OCI-LY7 (cell line): ENCODE data around the gene NHS. TPM values are rescaled to one million over a fixed set of nuclear protein-coding genes. Genes with fewer than 3 reads are reported as not detected.

Experiments used
- BruUV-seq: library from RNA; stranded (reverse); fragments of 400-500 nt; replicated peaks from 2 replicates; lab custom pipeline; 2021; lab: Mats Ljungman, UMichigan
- CTCF ChIA-PET: fragments of 300-600 bp; sonication (Branson Sonifier 250); formaldehyde crosslinking; loops from one replicate; lab custom pipeline; 2022; ENCODE audit warnings: antibody characterized with exemption; ENCODE audit not compliant: unreplicated experiment; lab: Charles Lee
- POLR2A ChIA-PET: fragments of 300-600 bp; sonication (Branson Sonifier 250); formaldehyde crosslinking; loops from one replicate; lab custom pipeline; 2022; ENCODE audit warnings: antibody characterized with exemption; lab: Charles Lee
- DNase-seq: peaks from one replicate; pipeline ENCODE4 v3.0.0-alpha.2; 2015; ENCODE audit warnings: low spot score
- H2AFZ ChIP-seq: fragments of 200-600 bp; sonication (generic), shearing (Covaris generic); 2 replicates; pipeline ENCODE4 v1.6.1; 2014; ENCODE audit warnings: mild to moderate bottlenecking, antibody characterized with exemption, low read length, moderate library complexity
- H3K27ac ChIP-seq: fragments of 200-600 bp; sonication (generic); 2 replicates; pipeline ENCODE4 v1.5.1; 2014; ENCODE audit warnings: mixed run types, low read depth, mild to moderate bottlenecking, moderate library complexity, low read length, inconsistent platforms; ENCODE audit not compliant: poor library complexity, severe bottlenecking
- H3K36me3 ChIP-seq: fragments of 200-600 bp; sonication (generic); 2 replicates; pipeline ENCODE4 v1.6.1; 2014; ENCODE audit warnings: mild to moderate bottlenecking, antibody characterized with exemption, low read length, moderate library complexity, mixed read lengths; ENCODE audit not compliant: insufficient read depth
- H3K4me1 ChIP-seq: fragments of 200-600 bp; sonication (generic); 2 replicates; pipeline ENCODE4 v1.5.1; 2014; ENCODE audit warnings: mild to moderate bottlenecking, low read length; ENCODE audit not compliant: insufficient read depth, poor library complexity, severe bottlenecking
- H3K4me2 ChIP-seq: fragments of 200-600 bp; sonication (generic); 2 replicates; pipeline ENCODE4 v1.6.1; 2014; ENCODE audit warnings: mild to moderate bottlenecking, low read length
- H3K4me3 ChIP-seq: fragments of 200-600 bp; sonication (generic); 2 replicates; pipeline ENCODE4 v1.5.1; 2014; ENCODE audit warnings: mild to moderate bottlenecking, low read depth, low read length; ENCODE audit not compliant: poor library complexity, severe bottlenecking
- H3K79me2 ChIP-seq: fragments of 200-600 bp; sonication (generic); 2 replicates; pipeline ENCODE4 v1.6.1; 2016; ENCODE audit warnings: low read depth, mild to moderate bottlenecking, low read length, moderate library complexity, mixed read lengths; ENCODE audit not compliant: insufficient read depth
- H3K9me2 ChIP-seq: fragments of 200-600 bp; sonication (generic); 2 replicates; pipeline ENCODE4 v1.6.1; 2016; ENCODE audit warnings: mild to moderate bottlenecking, low read length, mixed read lengths; ENCODE audit not compliant: insufficient read depth
- H3K9me3 ChIP-seq: fragments of 200-600 bp; sonication (generic); 2 replicates; pipeline ENCODE4 v1.6.1; 2014; ENCODE audit warnings: mild to moderate bottlenecking, mixed run types, low read length, mixed read lengths
- H4K20me1 ChIP-seq: fragments of 200-600 bp; sonication (generic); 2 replicates; pipeline ENCODE4 v1.6.1; 2014; ENCODE audit warnings: mild to moderate bottlenecking, antibody characterized with exemption, low read length, moderate library complexity, mixed read lengths; ENCODE audit not compliant: insufficient read depth
- EZH2phosphoT487 ChIP-seq: fragments of 200-600 bp; sonication (generic); IDR thresholded peaks from 2 replicates; pipeline ENCODE4 v1.6.1; 2018; ENCODE audit warnings: low read depth, borderline replicate concordance, mild to moderate bottlenecking, mixed run types, antibody characterized with exemption, low read length, moderate library complexity, mixed read lengths
- intact Hi-C: fragments of 100-400 bp; cut with micrococcal nuclease; formaldehyde crosslinking; loops from one replicate; pipeline ENCODE4 v1.10.0; 2022; ENCODE audit not compliant: unreplicated experiment
- total RNA-seq, 2 experiments: library from RNA; depleted of rRNA in 1 of 2; stranded (reverse); fragments of >200 nt in 1 of 2; shearing (Covaris generic) in 1 of 2; gene quantifications; 2 replicates each; pipeline ENCODE4 v1.2.3, GENCODE V29; 2014 to 2022
- TF ChIP-seq, protein P1 (sequence below): fragments of 200-600 bp; sonication (generic); conservative IDR thresholded peaks from 2 replicates; pipeline ENCODE4 v1.5.1; 2014; ENCODE audit warnings: mild to moderate bottlenecking, antibody characterized with exemption, low read length, moderate library complexity, mixed read lengths

The NHS gene
- total RNA-seq, 2 experiments from 2014 or later = not detected

- Histone ChIP-seq H2AFZ (no peak overlapping the region), H3K4me1 (no peaks in the 10 kb centered on the region), H3K4me2 (no peak overlapping the region), H3K36me3 (no peaks in the 10 kb centered on the region), H3K4me3 (no peak overlapping the region), H3K27ac (no peak overlapping the region), H3K9me2 (no peaks in the 10 kb centered on the region), H3K79me2 (no peaks in the 10 kb centered on the region), H4K20me1 (no peaks in the 10 kb centered on the region), H3K9me3 (no peaks in the 10 kb centered on the region)
- BruUV-seq = no TSS peak
- ChIA-PET CTCF (no interaction called here), POLR2A (no interaction called here)
- TF ChIP-seq EZH2phosphoT487 = no peak
- intact Hi-C loops = no loop called here
- DNase-seq = no peak
These were observed 109.6 kb downstream of the NHS start for GRCh38 chrX:17484592-17484991.

DNA sequence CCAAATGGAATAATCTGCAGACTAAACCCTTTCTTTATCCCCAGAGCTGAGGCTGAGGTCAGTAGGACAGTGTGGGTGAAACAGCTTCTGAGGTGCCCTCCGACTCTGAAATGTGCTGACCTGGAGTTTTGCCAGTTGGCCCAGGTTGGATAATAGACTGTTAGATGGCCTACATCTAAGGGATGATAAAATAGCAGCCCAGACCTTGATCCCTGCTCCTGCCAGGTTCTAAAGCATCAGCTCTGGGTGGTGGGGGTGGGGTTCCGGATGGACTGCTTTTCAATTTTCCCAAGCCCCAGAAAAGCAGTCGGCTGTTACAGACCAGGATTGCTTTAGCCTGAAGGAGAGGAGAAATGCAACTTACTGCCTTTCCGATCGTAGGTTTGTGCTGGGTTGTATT, 110.4 kb downstream of the NHS start:
- H3K36me3 ChIP-seq = no peaks in the 10 kb centered on the region
- H4K20me1 ChIP-seq = no peaks in the 10 kb centered on the region
- H2AFZ ChIP-seq = no peak overlapping the region
- POLR2A ChIA-PET = no interaction called here
- H3K4me3 ChIP-seq = no peak overlapping the region
- no peaks in the 10 kb centered on the region for H3K79me2 ChIP-seq
- H3K9me2 ChIP-seq = no peaks in the 10 kb centered on the region
- CTCF ChIA-PET = no interaction called here
- no peak for TF ChIP-seq EZH2phosphoT487
- TF ChIP-seq, protein P1, sequence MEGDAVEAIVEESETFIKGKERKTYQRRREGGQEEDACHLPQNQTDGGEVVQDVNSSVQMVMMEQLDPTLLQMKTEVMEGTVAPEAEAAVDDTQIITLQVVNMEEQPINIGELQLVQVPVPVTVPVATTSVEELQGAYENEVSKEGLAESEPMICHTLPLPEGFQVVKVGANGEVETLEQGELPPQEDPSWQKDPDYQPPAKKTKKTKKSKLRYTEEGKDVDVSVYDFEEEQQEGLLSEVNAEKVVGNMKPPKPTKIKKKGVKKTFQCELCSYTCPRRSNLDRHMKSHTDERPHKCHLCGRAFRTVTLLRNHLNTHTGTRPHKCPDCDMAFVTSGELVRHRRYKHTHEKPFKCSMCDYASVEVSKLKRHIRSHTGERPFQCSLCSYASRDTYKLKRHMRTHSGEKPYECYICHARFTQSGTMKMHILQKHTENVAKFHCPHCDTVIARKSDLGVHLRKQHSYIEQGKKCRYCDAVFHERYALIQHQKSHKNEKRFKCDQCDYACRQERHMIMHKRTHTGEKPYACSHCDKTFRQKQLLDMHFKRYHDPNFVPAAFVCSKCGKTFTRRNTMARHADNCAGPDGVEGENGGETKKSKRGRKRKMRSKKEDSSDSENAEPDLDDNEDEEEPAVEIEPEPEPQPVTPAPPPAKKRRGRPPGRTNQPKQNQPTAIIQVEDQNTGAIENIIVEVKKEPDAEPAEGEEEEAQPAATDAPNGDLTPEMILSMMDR = no peak
- no TSS peak for BruUV-seq
- no peak overlapping the region for H3K27ac ChIP-seq
- no peak for DNase-seq
- H3K4me1 ChIP-seq = no peaks in the 10 kb centered on the region
- intact Hi-C loops = no loop called here
- H3K4me2 ChIP-seq = no peak overlapping the region
- no peaks in the 10 kb centered on the region for H3K9me3 ChIP-seq

- Histone ChIP-seq H3K36me3 (no peaks in the 10 kb centered on the region), H3K4me1 (no peaks in the 10 kb centered on the region), H3K4me3 (no peak overlapping the region), H4K20me1 (no peaks in the 10 kb centered on the region), H2AFZ (no peak overlapping the region), H3K9me3 (no peaks in the 10 kb centered on the region), H3K9me2 (no peaks in the 10 kb centered on the region), H3K79me2 (no peaks in the 10 kb centered on the region), H3K27ac (no peak overlapping the region), H3K4me2 (no peak overlapping the region)
- BruUV-seq = no TSS peak
- DNase-seq = no peak
- ChIA-PET POLR2A (no interaction called here), CTCF (no interaction called here)
- intact Hi-C loops = no loop called here
- TF ChIP-seq EZH2phosphoT487 = no peak
- TF ChIP-seq, protein P1 = no peak
These were observed 113.0 kb downstream of the NHS start for GRCh38 chrX:17488036-17488435.
